Sciatic nerve (tissue), 2 donors: ENCODE measurements around the gene HSH2D. TPM values are rescaled to one million over a fixed set of nuclear protein-coding genes. Genes with fewer than 3 reads are reported as not detected.
"Not testable (repeated sequence)": the region's sequence is repeated elsewhere in the genome, so short reads cannot be mapped to it uniquely, and the experiment has no call there.

ENCODE experiments used
- ATAC-seq: fragments of 200-7000 bp; cut with Tn5 transposase; one replicate; pipeline ENCODE4 v1.9.1; 2020; ENCODE audit warnings: mild to moderate bottlenecking, moderate library complexity
- DNase-seq: peaks from one replicate; pipeline ENCODE4 v3.0.0-alpha.2; 2020; ENCODE audit warnings: low spot score
- intact Hi-C: fragments of 100-400 bp; cut with DNase I; formaldehyde crosslinking; loops from one replicate; pipeline ENCODE4 v1.14.2; 2022
- total RNA-seq: library from RNA; stranded (reverse); fragmentation: NEBNext Ultra II Directional; extraction: Animal tissue kit (Norgen Biotek cat#: 25700); gene quantifications from one replicate; pipeline ENCODE4 v1.2.1, GENCODE V29; 2021
- donor health status: DM: no; HTN: no; CAD: no.
- donor health status: DM: no; HTN: no; CAD: no.

Gene HSH2D
- total RNA-seq, 1 donor from 2014 or later: 1.2 TPM

GRCh38 chr19:16146112-16146511 is 2.6 kb downstream of the HSH2D start:
- ATAC-seq (no peak), DNase-seq (no peak)
- intact Hi-C loops: no loop called here

- no peak for ATAC-seq
- intact Hi-C loops: no loop called here
- no peak for DNase-seq
These were observed 5.2 kb downstream of the HSH2D start for GRCh38 chr19:16148443-16149229.

- ATAC-seq: no peak
- intact Hi-C loops: no loop called here
- DNase-seq: no peak
These were observed 10.3 kb downstream of the HSH2D start for GRCh38 chr19:16153582-16154336.

- no peak for DNase-seq
- intact Hi-C loops: no loop called here
- no peak for ATAC-seq
These were observed 11.1 kb downstream of the HSH2D start for GRCh38 chr19:16154557-16154956.

- intact Hi-C loops: no loop called here
- no peak for ATAC-seq
- DNase-seq: no peak
These were observed 11.6 kb downstream of the HSH2D start for GRCh38 chr19:16155128-16155527.

- ATAC-seq: no peak
These were observed 13.4 kb downstream of the HSH2D start for GRCh38 chr19:16156904-16157303.

GRCh38 chr19:16157601-16158000 is 14.1 kb downstream of the HSH2D start:
- ATAC-seq (no peak), DNase-seq (no peak)
- intact Hi-C loops: no loop called here

More at GRCh38 chr19:16156904-16157303, 13.4 kb downstream of the HSH2D start:
- intact Hi-C loops: no loop called here
- DNase-seq: no peak

GRCh38 chr19:16159655-16160054 is 16.2 kb downstream of the HSH2D start:
- intact Hi-C loops: no loop called here
- ATAC-seq: no peak
- DNase-seq: no peak

- no peak for DNase-seq
- no peak for ATAC-seq
- intact Hi-C loops: no loop called here
These were observed 17.0 kb downstream of the HSH2D start for GRCh38 chr19:16160445-16160942.

GRCh38 chr19:16160943-16161560 is 17.6 kb downstream of the HSH2D start:
- ATAC-seq (no peak), DNase-seq (no peak)
- intact Hi-C loops: no loop called here

GRCh38 chr19:16161840-16162239 is 18.4 kb downstream of the HSH2D start:
- intact Hi-C loops: no loop called here
- DNase-seq (no peak), ATAC-seq (no peak)

GRCh38 chr19:16164222-16164890 is 20.9 kb downstream of the HSH2D start:
- intact Hi-C loops: no loop called here
- ATAC-seq (no peak), DNase-seq (no peak)

GRCh38 chr19:16166417-16166816 is 22.9 kb downstream of the HSH2D start:
- DNase-seq (no peak), ATAC-seq (no peak)
- intact Hi-C loops: no loop called here

- intact Hi-C loops: no loop called here
- ATAC-seq: no peak
- no peak for DNase-seq
These were observed 23.6 kb downstream of the HSH2D start for GRCh38 chr19:16167055-16167454.

- DNase-seq: no peak
- no peak for ATAC-seq
- intact Hi-C loops: loop anchor here (2.0 kb wide), 1 partner anchor 646 kb away; no protein-coding TSS in a partner anchor
These were observed 25.1 kb downstream of the HSH2D start for GRCh38 chr19:16168465-16169081.

- DNase-seq (no peak), ATAC-seq (no peak)
- intact Hi-C loops: no loop called here
These were observed 26.6 kb downstream of the HSH2D start for GRCh38 chr19:16170134-16170533.

GRCh38 chr19:16175954-16176353 is 32.5 kb downstream of the HSH2D start:
- intact Hi-C loops: no loop called here
- no peak for ATAC-seq
- DNase-seq: no peak

GRCh38 chr19:16178866-16179265 is 35.4 kb downstream of the HSH2D start:
- ATAC-seq, DNase-seq, intact Hi-C loops: not testable (repeated sequence)

- DNase-seq (no peak), ATAC-seq (no peak)
- intact Hi-C loops: loop anchor here (5.0 kb wide), 1 partner anchor 68 kb away; the partner anchor contains the start of gene RAB8A
These were observed 37.1 kb downstream of the HSH2D start for GRCh38 chr19:16180611-16181010.
